DMS153 (cell line): Measurements from ENCODE around the gene RHOBTB3.

Experiments used
- DNase-seq: peaks from one replicate; lab custom pipeline; 2025; lab: John Stamatoyannopoulos, UW

Gene RHOBTB3

DNA sequence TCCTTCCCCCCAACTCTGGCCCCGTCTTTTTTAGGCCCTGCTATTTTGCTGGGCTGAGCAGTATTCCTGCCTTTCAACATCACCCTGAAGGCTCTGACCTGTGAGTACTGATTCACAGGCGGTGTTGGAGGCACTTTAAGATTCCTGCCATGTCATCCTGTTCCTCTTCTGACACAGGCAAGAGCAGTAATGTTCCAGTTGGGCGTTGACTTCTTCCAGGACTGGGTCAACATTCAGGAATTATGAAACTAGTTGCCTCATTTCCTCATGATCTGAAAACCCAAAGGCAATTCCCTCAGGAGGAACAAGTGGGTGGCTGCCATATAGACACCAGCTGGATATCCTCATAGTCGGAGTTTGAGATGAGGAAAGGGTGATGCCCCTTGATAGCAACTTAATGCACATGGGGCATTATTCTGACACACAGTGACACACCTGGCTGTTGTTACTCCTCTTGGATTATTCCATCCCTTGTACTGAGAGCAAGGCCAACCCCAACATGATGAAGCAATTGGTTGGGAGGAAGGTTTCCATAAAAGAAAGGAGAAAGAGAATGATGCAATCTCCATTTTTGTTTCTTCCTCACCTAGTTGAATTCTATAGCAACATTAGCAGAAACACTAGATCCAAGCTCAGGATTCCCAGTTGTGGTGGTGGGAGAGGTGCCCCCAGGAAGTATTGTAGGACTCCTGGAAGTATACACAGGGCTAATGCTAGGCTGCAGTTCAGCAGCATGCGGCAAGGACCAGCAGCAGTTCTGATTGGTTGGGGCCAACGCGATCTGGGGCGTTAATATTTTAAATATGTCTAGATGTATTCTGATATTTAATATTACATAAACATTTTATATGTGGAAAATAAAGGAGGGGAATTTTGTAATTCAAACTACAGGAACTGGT is 111.0 kb downstream of the RHOBTB3 start:
- DNase-seq = no peak

DNA sequence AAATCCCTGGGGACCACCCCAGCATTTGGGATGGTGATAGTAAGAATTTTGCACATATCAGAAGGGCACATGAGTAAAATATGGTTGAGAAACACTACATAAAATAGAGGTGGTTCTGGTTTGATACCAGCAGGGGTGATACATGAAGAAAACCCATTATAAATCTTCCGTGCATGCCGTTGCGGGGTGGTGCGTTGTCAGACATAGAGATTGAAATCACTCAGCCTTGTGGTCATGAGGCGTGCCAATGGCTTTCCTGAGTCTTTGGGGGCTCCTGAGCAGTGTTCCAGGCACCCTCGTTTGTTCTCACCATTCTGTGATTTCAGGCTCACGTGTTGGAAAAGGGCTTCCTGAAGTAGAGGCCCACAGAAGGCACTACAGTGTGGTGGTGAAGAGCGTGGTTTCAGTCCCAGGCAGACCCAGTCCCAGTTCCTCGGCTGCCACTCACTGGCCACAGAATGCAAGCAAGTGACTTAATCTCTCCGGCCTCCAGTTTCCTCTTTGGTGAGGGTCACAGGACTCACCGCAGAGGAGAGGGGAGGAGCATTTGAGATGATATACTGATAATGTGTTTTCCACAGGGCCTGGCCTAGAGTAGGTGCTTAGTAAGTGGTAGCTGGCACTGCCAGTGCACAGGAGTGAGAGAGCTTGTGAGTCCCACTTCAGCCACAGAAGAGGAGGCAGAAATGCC is 111.9 kb downstream of the RHOBTB3 start:
- DNase-seq = no peak

DNA sequence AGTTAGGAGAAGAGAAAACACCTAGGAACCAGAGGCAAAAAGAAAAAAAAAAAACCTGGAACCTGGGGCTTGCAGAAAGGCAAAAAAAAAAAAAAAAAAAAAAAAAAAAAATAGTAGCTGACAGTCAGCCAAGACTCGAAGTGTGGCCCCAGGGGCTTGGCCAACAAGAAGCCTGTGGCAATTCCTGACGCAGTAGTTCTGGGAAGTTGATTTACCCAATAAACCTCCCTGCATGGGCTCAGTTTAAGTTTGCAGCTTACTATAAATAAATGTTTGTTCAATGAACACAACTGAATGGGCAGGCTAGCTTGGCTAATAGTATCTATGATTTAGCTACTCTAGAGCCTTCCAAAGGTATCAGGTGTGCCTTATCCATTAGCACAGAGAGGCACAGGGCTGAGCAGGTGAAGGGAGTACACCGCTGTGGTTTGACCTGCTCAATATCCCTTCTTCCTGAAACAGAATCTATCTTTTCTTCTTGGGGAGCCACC is 112.6 kb downstream of the RHOBTB3 start:
- DNase-seq = no peak

DNA sequence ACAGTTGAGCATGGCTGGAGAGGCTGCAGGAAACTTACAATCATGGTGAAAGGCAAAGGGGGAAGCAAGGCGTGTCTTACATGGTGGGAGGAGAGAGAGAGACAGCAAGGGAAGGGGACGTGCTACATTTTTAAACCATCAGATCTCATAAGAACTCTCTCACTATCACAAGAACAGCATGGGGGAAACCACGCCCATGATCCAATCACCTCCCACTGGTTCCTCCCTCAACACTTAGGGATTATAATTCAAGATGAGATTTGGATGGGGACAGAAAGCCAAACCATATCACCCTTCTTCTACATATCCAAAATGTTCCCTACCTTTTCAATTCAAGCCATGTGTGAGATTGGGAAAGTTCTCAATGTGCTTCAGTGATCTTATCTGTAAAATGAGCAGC is 114.3 kb downstream of the RHOBTB3 start:
- no peak for DNase-seq
